NCI-H1436 (cell line): Measurements from ENCODE around the gene CARS2.

Source experiments
- DNase-seq: peaks from one replicate; lab custom pipeline; 2025; lab: John Stamatoyannopoulos, UW

Gene CARS2

DNA sequence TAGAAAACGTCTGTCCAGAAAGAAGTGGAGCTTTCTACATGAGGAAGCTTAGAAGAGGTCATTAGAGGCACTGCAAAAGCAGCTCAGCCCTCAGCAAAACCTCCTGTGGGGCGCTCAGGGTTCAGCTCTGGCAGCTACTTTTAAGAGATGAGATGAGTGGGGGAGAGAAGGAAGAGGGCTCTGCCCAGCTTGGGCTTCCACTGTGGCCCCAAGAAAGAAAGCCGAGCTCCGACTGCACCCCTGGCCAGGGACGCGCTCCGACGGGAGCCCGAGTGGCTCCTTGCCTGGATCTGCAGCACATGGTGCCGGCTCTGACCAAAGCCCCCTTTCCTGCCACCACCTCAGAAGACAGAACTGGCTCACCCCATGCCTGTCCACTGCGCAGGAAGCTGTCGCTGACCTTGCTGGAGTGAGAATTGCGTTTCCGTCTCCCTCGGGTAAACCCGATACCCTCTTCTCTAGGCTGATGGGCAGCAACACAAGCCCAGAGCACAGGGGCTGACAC lies 54.1 kb downstream of the CARS2 start:
- DNase-seq, result no peak

DNA sequence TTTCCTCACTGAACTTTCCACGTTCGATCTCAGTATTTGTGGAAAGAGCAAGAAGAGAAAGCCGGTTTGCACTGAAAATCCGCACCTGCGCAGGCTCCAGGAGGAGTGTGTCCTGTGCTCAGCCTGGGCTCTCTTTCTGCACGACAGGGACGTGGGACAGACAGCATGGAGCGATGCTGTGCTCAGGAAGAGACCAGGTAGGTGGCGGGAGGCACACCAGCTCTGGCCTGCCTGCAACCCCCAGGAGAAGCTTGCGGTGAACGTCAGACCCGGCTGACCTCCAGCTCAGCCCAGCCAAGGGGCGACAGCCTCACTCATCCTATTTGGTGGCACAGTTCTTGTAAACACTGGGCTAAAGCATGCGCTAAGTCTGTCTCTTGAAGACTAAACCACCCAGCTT lies 54.6 kb downstream of the CARS2 start:
- DNase-seq, result no peak

- DNase-seq, result no peak
Measured at GRCh38 chr13:110650436-110650835, 55.5 kb downstream of the CARS2 start.

DNA sequence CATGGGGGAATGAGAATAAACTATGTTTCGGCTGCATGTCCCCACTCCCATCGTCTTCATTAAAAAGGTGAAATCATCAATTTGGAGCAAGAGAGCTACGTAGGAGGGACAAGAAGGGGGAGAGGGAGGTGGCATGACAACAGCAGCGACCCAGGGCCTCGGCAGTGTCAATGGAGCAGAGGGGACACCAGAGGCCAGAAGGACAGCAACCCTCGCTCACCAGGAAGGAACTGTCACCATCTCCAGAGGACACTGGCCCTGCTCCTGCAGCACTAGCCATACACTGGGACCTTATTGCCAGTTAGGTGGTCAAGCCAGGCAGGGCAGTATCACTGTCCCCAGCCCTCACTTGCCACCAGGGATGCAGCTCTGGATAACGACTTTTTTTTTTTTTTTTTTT lies 56.4 kb downstream of the CARS2 start:
- DNase-seq, result no peak

GRCh38 chr13:110648848-110649421 lies 57.0 kb downstream of the CARS2 start:
- DNase-seq, result no peak

DNA sequence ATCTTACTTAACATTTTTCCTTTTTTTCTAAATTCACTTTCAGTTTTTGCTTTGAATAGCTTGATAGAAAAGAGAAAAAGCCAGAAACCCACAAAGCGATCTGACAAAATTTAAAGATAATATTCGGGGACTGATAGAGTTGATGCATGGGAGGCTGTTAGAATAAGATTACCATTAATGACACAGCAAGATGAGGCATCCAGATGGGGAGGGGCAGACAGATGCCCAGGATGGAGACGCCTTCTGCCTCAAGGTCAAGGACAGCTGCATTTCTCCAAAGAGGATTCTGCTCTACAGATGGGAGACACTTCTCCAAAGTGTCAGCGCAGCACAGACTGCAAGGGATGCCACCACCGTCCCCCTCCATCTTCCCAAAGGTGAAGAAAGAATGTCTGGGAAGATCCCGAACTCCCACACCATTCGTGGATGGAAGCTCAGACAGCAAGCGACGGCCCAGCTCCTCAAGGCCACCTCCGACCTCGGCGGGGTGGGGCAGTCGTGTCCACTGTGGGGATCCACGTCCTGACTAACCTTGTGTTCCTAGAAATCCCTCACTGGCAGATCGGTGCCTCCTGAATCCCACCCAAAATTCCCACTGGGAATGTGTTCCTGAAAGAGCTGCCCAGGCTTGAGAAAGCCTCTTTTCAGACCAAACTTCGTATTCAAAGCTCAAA lies 57.6 kb downstream of the CARS2 start:
- DNase-seq, result no peak

- no peak for DNase-seq
Measured at GRCh38 chr13:110647365-110647737, 58.6 kb downstream of the CARS2 start.

DNA sequence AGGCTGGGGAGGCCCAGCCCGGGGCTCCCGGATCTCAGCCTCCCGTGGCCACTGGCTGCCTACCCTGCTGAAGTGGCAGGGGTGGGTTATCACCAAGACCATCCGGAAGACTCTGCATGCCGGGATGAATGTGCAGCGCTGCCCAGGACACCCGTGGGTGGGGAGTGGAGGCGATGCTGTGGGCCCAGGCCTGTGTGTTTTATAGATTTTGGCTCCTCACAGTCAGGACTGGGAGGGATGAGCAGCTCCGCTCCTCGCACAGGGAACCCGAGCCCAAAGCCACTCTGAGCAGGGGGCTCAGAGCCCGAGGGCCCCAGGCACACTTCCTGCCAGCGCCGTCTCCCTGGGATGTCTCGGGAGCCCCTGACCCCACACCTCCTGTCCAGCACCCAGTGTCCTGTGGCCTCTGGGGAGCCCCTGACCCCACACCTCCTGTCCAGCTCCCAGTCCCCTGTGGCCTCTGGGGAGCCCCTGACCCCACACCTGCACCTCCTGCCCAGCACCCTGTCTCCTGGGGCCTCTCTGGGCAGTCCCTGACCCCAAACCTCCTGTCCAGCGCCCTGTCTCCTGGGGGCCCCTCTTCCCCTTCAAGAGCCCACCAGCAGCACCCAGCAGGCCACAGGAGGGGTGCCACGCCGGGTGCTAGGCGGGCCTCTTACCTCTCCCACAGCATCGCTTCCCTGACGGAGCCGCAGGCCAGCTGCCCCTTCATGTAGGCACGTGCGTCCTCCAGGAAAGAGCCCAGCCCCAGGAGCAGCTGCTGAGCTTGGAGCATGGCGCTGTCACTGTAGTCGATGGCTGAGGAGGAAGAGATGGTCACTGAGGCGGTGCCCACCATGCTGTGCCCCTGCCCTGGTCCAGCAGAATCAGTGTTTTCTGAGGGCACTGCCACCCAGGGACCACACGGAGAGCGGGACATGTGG lies 59.2 kb downstream of the CARS2 start:
- DNase-seq, result no peak

DNA sequence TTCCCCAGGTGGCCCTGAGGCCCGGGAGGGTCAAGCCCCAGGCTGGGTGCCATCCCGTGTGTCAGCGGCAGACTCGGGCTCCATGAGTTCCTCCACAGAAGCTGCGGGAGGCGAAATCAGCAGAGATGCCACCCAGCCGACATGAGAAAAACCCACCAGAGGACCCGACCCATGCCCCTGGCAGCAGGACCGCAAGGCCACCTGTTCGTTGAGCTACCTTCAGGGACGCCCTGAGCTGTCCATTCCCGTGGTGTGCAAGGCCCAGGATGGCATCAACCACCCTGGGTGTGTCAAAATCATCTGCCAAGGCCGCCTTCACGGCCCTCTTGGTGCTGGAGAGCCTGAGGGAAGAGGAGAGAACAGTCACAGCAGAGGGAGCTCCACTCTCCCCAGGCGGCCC lies 60.2 kb downstream of the CARS2 start:
- no peak for DNase-seq

- no peak for DNase-seq
Measured at GRCh38 chr13:110644892-110645521, 60.9 kb downstream of the CARS2 start.

DNA sequence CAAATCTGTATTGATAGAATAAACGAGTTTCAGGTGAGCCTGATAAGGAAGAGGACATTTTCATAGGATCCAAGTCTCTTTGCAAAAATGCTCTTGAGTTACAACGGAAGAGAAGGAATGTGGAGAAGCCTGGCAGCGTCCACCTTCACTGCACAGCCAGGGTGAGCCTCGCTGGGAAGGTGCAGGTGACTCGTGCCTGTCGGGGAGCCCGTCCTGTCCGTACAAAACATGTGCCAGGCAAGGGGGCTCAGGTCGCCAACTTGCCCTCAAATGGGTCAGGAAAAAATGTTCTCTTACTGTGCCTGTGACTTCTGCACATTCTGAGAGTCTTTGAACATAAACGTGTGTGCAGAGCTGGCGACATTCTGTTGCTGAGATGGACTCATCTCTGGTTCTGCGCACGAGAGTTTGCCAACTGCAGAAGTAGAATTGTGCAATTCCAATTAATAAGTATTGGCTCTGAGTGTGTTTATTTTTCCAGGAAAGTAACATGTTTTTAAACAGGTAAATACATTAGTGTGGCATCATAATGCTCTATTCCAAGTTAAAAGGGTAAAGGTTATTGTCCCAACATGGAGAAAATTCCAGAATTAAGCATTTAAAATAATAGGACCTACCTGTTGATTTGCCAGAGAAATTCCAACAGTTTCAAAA lies 62.0 kb downstream of the CARS2 start:
- no peak for DNase-seq

- DNase-seq, result no peak
Measured at GRCh38 chr13:110643324-110643723, 62.6 kb downstream of the CARS2 start.

GRCh38 chr13:110642291-110642981 lies 63.5 kb downstream of the CARS2 start:
- DNase-seq, result no peak

- DNase-seq, result no peak
Measured at GRCh38 chr13:110641055-110642015, 64.6 kb downstream of the CARS2 start.

DNA sequence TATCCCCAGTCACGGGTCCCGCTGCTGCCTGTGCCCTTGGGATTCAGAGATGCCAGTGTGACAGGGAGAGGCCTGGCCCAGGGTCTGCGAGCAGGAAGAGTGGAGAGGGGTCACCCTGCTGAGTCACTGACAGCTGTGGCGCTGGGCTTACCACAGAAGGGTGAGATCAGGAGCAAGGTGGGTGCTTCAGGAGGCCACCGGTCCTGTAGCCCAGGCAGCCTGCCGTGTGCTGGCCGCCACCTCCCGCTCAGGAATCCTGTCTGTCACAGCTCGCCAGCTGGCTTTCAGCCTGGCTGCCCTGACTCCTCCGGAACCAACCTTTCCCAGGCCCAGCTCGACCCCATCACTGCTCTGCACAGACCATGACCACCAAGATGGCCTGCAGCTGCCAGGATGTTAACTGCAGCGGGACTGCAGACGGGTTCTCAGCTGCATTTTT lies 65.3 kb downstream of the CARS2 start:
- DNase-seq, result no peak

DNA sequence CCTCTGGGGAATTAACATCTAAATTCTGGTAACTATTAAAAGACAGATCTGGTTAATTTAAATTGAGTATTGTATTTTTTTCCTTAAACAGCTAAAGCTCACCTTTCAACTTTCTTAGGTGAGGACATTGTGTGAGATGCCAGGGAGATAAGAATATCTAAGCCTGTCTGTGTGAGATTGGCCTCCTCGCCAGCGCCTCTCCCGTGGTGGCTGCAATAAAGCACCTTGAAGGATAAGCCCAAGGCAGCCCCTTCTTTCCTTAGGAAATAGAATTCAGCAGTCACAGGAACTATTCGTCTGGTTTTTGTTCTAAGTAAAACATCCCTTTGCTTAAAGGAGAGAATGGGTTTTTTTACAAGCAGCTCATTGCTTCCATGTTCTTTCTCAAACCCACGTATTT lies 66.0 kb downstream of the CARS2 start:
- DNase-seq, result no peak

DNA sequence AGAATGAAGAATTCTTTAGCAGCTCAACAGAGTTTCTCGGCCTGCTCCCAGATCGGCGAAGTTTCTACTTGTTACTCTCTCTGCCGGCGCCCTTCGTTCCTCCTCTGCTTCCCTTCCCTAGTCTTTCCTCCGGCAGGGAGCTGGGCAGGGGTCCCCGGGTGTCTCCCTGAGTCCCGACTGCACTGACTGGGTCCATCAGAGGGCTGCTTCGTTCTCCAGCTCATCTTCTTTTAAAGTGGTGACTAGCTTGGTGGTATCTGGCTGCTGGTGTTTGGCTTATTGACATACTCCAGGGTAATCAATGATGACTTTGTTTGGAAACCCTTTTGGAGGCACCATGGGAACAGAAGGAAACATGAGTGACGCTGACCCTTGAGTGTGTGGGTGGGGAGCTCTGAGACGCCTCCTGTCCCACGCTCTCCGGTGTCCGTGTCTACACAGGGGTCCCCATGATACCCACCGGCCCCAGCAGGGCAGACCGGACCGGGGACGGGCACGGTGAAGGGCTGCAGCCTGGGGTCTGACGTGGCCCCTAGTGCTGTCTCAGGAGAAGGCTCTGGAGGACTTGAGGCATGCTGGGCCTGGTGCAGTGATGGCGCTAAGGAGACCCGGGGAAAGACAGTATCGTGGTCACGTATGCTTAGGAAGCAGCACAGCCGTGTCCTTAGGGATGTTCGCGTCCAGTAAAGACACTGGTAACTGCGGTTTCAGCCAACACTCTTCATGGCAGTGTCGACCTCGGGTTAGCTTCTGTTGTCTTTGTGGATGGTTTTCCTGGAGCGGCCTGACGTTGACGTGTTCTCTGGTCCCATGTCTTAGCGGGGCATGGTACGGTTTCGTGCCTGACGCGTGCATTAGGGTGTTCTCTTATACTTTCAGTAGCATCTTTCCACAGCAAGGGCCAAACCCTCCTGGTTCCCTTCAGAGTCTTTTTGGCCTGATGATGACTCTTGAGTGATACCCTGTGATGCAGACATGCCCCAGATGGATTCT lies 66.8 kb downstream of the CARS2 start:
- no peak for DNase-seq

- no peak for DNase-seq
Measured at GRCh38 chr13:110638257-110638656, 67.7 kb downstream of the CARS2 start.

GRCh38 chr13:110637747-110638146 lies 68.2 kb downstream of the CARS2 start:
- no peak for DNase-seq
